HG03442 (cell line): Measurements from ENCODE around the gene SAP30BP.
"Not testable (repeated sequence)": the region's sequence is repeated elsewhere in the genome, so short reads cannot be mapped to it uniquely, and the experiment has no call there.

ENCODE experiments used
- ATAC-seq: cut with Tn5 transposase; IDR thresholded peaks from one replicate; pipeline ENCODE4 v1.9.1; 2021; ENCODE audit warnings: mild to moderate bottlenecking, moderate library complexity; ENCODE audit not compliant: unreplicated experiment

The SAP30BP gene

GRCh38 chr17:75633486-75634375, 33.4 kb upstream of the SAP30BP start:
- no peak for ATAC-seq

- no peak for ATAC-seq
Observed at GRCh38 chr17:75634376-75634740, 32.8 kb upstream of the SAP30BP start.

DNA sequence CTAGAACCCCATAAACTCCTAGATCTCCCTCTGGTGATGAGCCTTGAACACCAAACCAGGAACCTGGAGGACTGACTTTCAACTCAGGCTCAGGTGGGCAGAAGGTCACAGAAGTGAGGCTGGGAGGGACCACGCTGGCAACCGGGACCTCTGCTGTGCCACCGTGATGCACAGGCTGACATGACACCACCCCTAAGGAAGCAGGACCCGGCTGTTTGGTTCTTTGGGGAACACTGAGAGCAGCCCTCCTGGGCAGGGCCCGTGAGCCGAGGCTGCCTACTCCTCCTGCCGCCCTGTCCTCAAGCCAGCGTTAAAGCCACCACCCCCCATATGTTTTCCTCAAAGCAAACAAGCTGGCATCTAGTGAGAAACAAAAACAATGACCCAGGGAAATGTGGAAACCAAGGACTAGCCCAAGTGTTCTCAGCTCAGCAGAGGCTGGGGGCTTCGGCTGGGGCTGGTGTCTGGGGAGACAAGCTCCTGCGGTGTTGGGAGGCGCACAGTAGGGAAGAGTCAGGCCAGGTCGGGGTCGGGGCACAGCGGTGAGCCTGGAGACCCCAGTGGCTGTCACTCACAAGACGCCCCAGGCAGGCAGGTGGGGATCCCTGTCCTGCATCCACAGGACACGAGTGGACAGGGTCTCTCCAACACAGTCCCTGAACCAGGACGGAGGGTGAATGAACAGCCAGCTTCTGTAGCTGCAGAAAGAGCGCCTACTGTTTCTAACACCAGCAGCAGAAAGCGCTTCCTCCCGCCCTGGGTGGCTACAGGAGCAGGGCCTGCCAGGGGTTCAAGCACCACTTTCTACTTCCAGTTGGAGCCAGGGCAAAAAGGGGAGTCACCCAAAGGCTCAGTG, 32.2 kb upstream of the SAP30BP start:
- no peak for ATAC-seq

DNA sequence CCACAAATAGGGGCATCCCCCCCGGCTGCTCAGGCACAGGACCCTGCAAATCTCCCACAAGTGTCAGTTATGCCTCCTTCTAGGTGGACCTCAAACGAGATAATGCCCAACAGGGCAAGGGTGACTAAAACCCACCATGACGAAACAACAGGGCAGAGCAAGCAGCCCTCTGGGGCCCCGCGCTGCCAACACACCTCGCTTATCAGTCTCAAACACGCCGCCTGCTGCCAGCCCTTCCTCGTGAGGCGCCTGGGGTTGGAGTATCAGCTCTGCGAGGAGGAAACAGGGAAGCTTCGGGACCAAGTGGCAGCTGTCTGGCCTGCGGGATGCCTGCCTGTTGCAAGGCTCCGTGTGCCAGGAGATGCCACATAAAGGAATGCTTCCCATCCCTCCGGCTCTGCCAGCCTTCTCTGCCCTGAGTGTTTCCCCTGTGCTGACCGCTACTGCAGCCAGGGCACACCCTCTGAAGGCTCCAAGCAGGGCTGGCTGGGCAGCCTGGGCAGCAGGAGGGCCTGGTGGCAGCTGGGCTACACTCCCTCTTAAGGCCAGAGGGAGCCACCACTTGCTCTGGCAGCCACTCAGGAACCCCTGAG, 31.4 kb upstream of the SAP30BP start:
- ATAC-seq: no peak

- ATAC-seq: no peak
Observed at GRCh38 chr17:75636381-75637142, 30.6 kb upstream of the SAP30BP start.

DNA sequence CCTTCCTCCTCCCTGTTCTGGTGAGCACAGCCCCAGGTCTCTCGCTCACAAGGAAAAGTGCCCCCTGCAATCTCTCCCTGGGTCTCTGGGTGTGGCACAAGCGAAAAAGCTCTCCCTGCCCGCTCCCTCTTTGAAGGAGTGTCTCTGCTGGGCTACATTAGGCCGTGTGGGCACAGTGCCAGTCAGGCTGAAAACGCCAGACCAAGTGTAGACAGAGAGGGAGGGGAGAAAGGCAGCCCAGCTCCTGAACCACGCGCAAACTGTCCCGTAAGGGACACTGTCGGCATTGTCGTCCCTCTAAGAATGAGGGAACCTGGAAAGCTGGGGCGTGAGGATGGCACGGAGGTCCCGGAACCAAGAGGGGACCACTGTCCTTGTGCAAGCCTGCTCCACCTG, 30.0 kb upstream of the SAP30BP start:
- no peak for ATAC-seq

- no peak for ATAC-seq
Observed at GRCh38 chr17:75637551-75637950, 29.6 kb upstream of the SAP30BP start.

DNA sequence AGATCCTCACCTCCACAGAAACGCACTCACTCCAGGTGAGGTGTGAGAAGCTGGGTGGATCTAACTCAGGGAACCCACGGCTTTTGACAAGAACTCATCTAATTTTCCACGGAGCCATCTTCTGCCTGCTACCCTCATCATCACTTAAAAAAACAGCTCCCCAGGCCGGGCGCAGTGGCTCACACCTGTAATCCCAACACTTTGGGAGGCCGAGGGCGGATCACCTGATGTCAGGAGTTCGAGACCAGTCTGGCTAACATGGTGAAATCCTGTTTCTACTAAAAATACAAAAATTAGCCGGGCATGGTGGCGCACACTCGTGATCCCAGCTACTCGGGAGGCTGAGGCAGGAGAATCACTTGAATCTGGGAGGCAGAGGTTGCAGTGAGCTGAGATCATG, 29.1 kb upstream of the SAP30BP start:
- ATAC-seq: not testable (repeated sequence)

GRCh38 chr17:75638893-75639292, 28.2 kb upstream of the SAP30BP start:
- no peak for ATAC-seq

GRCh38 chr17:75639327-75639726, 27.8 kb upstream of the SAP30BP start:
- no peak for ATAC-seq

- ATAC-seq: no peak
Observed at GRCh38 chr17:75639771-75640555, 27.2 kb upstream of the SAP30BP start.

DNA sequence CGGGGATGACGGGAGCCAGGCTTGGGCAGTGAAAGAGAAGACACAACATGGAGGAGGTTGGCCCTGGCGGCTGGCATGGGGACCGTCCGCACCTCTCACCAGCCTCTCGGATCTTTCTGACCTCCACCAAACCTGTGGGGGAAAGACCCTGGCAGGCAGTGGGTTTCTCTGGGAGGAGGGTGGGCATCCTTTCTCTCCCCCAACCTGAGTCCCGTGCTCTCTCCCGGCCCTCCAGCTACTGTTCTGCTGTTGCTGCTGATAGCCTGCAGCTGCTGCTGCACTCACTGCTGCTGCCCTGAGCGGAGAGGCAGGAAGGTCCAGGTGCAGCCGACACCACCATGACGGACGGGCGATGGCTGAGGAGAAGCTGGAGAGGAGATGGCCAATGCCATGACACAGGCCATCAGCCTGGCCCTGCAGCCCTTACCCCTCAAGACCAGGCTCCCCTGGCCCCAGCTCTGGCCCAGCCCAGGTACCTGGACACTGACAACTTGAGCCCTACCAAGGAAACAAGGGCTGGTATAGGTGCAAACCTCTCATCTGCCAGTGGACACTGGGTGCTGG, 26.5 kb upstream of the SAP30BP start:
- ATAC-seq: no peak

GRCh38 chr17:75641343-75641742, 25.8 kb upstream of the SAP30BP start:
- no peak for ATAC-seq

- ATAC-seq: no peak
Observed at GRCh38 chr17:75642182-75642783, 24.9 kb upstream of the SAP30BP start.

- no peak for ATAC-seq
Observed at GRCh38 chr17:75642784-75643642, 24.1 kb upstream of the SAP30BP start.

DNA sequence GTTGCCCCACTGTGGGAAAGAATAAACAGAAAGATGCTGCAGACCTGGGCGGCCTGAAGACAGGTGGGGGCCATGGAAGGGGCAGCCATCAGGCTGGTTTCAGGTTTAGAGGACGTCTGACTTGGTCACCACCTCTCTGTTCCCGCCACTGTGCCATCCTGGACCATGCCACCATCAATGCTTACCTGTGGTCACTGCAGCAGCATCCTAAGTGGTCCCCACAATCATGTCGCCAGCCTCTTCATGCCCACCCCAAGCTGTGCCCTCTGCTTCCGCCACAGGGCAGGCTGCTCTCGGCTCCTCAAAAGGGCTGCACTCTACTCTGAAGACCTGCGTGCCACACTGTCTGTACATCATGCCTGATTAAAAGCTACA, 23.5 kb upstream of the SAP30BP start:
- no peak for ATAC-seq

- ATAC-seq: no peak
Observed at GRCh38 chr17:75645501-75645888, 21.6 kb upstream of the SAP30BP start.

GRCh38 chr17:75645889-75646637, 21.1 kb upstream of the SAP30BP start:
- ATAC-seq: no peak
